K562 (cell line): ENCODE data around the gene DARS2. TPM values are rescaled to one million over a fixed set of nuclear protein-coding genes. Genes with fewer than 3 reads are reported as not detected.

ENCODE experiments used
- BCL6 ChIP-seq: fragments of 250-450 bp; sonication (Bioruptor Pico); IDR thresholded peaks from 2 replicates; pipeline ENCODE4 v1.4.0; 2020
- NRF1 ChIP-seq, 2 experiments: fragments of 450-650 bp; IDR thresholded peaks in 1 of 2; conservative IDR thresholded peaks in 1 of 2; 2 replicates each; pipeline ENCODE4 v1.6.1; 2014; ENCODE audit warnings: mild to moderate bottlenecking in 2 of 2
- ZNF311 ChIP-seq: fragments of 250-450 bp; sonication (Bioruptor Pico); IDR thresholded peaks from 2 replicates; pipeline ENCODE4 v1.4.0; 2020; ENCODE audit warnings: mild to moderate bottlenecking, moderate library complexity
- polyA plus RNA-seq, 8 experiments: library from polyadenylated mRNA; depleted of rRNA in 4 of 8; stranded (reverse) in 5 of 8; unstranded in 3 of 8; fragments of >200 nt; fragmentation: Nextera tagmentation in 2 of 8; fragmentation: Illumina TruSeq in 1 of 8; extraction: Ambion mirVana in 2 of 8; extraction: Trizol in 1 of 8; gene quantifications; 2 replicates each; pipeline versions ENCODE4 v1.2.1 to v1.2.3, GENCODE V29; 2011 to 2014; ENCODE audit warnings: inconsistent platforms in 1 of 8, missing spikeins in 1 of 8
- total RNA-seq, 7 experiments: library from RNA; depleted of rRNA in 6 of 7; stranded (reverse); fragments of >200 nt in 6 of 7; fragmentation: Illumina TruSeq in 2 of 7; extraction: Trizol in 2 of 7; gene quantifications; 2 replicates each; pipeline versions ENCODE4 v1.2.1 to v1.2.3, GENCODE V29; 2011 to 2021; ENCODE audit warnings: low replicate concordance in 1 of 7
- TF ChIP-seq, protein P1 (sequence below): fragments of 250-450 bp; sonication (Bioruptor Pico); IDR thresholded peaks from 2 replicates; pipeline ENCODE4 v1.9.0; 2021; ENCODE audit warnings: mild to moderate bottlenecking, inconsistent platforms
- TF ChIP-seq, protein P2 (sequence below): fragments of 250-450 bp; sonication (Bioruptor Pico); IDR thresholded peaks from 2 replicates; pipeline ENCODE4 v1.4.0; 2020; ENCODE audit warnings: mild to moderate bottlenecking, moderate library complexity

The DARS2 gene
- total and polyA plus RNA-seq, 9 of the 15 experiments (the other 6 are each of a cell fraction or from before 2014, with no cell fraction given): 36.4 to 96.7 (median 68.6) TPM

DNA sequence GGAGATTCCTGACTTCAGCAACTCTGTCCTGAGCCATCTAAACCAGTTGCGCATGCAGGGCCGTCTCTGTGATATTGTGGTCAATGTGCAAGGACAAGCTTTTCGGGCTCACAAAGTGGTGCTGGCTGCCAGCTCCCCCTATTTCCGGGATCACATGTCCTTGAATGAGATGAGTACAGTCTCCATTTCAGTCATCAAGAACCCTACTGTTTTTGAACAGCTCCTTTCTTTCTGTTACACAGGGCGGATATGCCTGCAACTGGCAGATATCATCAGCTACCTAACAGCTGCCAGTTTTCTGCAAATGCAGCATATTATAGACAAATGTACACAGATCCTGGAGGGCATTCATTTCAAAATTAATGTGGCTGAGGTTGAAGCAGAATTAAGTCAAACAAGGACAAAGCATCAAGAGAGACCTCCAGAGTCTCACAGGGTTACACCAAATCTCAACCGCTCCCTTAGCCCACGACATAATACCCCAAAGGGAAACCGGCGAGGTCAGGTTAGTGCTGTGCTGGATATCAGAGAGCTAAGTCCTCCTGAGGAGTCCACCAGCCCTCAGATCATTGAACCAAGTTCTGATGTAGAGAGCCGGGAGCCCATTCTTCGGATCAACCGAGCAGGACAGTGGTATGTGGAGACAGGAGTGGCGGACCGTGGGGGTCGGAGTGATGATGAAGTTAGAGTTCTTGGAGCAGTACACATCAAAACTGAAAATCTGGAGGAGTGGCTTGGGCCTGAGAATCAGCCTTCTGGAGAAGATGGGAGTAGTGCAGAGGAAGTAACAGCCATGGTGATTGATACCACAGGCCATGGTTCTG is 46.0 kb downstream of the DARS2 start (continued):
- TF ChIP-seq, protein P1, sequence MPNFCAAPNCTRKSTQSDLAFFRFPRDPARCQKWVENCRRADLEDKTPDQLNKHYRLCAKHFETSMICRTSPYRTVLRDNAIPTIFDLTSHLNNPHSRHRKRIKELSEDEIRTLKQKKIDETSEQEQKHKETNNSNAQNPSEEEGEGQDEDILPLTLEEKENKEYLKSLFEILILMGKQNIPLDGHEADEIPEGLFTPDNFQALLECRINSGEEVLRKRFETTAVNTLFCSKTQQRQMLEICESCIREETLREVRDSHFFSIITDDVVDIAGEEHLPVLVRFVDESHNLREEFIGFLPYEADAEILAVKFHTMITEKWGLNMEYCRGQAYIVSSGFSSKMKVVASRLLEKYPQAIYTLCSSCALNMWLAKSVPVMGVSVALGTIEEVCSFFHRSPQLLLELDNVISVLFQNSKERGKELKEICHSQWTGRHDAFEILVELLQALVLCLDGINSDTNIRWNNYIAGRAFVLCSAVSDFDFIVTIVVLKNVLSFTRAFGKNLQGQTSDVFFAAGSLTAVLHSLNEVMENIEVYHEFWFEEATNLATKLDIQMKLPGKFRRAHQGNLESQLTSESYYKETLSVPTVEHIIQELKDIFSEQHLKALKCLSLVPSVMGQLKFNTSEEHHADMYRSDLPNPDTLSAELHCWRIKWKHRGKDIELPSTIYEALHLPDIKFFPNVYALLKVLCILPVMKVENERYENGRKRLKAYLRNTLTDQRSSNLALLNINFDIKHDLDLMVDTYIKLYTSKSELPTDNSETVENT: no peak
- TF ChIP-seq BCL6 (CRISPR knock-in tag) (no peak), NRF1 (conservative IDR thresholded peaks at IDR 0.05 in 1 of 2, IDR thresholded peaks at IDR 0.05 in 1 of 2) (peak; percentile 65 to 68), ZNF311 (CRISPR knock-in tag) (no peak; the same call in 1 of the 2 replicates)
- TF ChIP-seq, protein P2, sequence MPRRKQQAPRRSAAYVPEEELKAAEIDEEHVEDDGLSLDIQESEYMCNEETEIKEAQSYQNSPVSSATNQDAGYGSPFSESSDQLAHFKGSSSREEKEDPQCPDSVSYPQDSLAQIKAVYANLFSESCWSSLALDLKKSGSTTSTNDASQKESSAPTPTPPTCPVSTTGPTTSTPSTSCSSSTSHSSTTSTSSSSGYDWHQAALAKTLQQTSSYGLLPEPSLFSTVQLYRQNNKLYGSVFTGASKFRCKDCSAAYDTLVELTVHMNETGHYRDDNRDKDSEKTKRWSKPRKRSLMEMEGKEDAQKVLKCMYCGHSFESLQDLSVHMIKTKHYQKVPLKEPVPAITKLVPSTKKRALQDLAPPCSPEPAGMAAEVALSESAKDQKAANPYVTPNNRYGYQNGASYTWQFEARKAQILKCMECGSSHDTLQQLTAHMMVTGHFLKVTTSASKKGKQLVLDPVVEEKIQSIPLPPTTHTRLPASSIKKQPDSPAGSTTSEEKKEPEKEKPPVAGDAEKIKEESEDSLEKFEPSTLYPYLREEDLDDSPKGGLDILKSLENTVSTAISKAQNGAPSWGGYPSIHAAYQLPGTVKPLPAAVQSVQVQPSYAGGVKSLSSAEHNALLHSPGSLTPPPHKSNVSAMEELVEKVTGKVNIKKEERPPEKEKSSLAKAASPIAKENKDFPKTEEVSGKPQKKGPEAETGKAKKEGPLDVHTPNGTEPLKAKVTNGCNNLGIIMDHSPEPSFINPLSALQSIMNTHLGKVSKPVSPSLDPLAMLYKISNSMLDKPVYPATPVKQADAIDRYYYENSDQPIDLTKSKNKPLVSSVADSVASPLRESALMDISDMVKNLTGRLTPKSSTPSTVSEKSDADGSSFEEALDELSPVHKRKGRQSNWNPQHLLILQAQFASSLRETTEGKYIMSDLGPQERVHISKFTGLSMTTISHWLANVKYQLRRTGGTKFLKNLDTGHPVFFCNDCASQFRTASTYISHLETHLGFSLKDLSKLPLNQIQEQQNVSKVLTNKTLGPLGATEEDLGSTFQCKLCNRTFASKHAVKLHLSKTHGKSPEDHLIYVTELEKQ (CRISPR knock-in tag): no peak
